GM04504 (cell line): Measurements from ENCODE around the gene NUP37.

Source experiments
- DNase-seq: peaks from one replicate; pipeline ENCODE4 v3.0.0-alpha.2; 2012; ENCODE audit warnings: low read depth

Gene NUP37

DNA sequence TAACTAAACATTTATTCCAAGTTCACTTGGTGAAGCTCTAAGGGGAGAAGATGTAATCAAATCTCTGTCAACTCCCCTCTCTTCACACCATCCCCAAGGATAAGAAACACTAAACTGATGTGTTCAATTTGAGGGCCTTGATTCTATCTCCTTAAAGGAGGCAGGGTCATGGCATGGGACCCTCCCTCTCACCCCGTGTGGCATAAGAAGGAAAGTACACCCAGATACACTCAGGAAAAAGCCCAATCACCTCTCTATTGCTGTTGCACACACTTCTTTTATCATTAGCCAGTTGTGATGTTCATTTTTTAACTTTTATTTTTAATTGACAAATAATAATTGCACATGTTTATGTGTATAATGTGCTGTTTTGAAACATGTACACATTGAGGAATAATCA lies 93.2 kb downstream of the NUP37 start:
- no peak for DNase-seq

DNA sequence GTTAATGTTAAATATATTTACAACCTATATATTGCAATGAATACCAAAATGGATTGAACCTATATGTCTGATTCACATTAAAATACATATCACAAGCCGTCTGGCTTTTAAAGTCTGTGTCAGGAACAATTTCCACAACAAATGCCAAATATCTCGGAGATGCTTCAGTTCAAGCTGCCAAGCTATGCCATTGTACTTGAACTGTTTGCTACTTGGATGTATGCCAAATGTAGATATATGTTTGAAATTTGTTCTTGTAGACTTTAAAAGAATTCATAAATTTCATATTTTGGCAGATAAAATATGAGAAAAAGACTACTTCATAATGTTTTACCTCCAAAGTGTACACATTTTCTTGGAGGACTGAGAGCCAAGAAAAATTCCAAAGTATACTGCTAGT lies 95.1 kb downstream of the NUP37 start:
- no peak for DNase-seq

DNA sequence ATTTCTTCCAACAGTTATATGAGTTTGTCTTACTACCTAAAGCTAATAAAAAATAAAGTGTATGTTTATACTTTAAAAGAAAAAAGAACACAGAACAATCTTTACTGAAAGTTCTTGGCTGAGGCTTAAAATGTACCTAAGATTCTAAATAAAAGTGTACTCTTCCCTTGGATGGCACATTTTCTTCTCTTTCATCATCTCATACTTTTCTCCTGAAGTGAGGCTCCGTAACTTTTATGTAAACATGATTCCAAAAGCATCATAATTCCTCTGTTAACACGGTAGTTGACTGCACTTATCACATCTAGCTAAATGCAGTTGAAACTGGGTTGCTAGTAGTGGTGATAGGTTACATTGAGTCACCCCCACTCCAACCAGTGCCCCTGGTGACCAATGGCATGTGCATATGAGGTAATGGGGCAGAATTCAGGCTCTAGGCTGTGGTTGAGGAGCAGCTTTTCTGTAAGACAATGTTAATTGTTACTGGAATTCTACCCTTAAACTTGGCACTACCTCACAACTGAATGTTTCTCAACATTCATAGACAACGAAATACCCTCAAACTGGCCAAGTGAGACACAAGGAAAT lies 96.5 kb downstream of the NUP37 start:
- no peak for DNase-seq
